ENCODE measurements around the gene PARD3. TPM values are rescaled to one million over a fixed set of nuclear protein-coding genes. Genes with fewer than 3 reads are reported as not detected.
A peak's percentile ranks its signal among the peaks of the same experiment; 100 is the strongest.

PARD3 gene
- total RNA-seq, 1 donor from 2014 or later = 29.4 TPM

DNA sequence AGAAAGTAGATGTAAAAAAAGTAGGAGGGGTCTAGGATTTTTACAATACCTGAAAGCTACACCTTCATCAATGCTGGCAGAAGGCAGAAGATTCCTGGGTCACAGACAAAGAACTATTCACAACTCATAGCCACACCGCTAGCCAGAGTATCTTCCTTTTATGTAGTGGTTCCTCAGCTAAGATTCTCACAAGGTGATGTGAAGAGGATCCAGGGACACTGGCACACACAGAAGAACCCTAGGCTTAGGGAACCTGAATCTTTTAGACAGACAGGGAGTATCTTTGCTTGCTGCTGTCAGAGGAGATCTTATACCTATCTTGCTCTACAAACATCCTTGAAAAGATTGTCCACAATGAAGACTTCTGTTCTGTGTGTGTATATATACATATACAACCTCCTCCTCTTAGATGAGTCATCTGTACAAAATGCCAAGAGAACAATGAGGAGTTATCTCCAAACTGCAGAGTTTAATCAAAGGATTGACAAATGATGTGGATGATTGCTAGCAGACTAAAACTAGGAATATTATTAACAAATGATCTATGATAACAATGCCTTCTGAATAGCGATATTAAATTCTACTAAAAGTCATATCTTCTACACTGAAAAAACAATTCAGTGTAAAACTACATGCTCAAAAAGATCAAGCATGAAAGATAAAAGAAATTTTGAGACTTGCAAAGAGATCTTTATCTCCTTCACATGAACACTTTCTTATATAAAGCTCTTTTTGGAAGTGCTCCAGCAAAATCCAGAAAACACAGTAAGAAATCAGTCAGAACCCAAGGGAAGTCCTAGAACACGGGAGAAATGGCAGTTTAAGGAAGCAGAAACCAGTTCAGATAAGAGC is 409.3 kb downstream of the PARD3 start:
- DNase-seq (ENCODE audit: low read depth in 2 of 2) = peak; percentile 8 to 72

DNA sequence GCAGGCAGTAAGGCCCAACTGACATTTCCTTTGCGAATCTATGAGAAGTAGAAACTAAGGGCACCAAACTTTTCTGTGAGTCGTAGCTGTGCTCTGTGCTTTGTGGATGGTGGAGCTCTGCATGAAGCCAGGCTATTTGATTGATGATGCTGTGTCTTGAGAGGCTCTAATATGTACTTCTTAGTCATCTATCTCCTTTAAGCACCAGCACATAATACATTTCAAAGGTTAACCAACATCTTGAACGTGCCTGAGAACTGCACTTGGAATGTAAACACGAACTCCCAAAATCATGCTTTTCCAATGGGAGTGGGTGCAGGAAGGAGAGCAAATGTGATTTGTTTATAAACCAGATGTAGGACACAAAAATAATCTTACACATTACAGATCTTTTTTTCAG is 411.6 kb downstream of the PARD3 start:
- peak in 1 of 2 donors; percentile 7 for DNase-seq (ENCODE audit: low read depth in 2 of 2)

DNA sequence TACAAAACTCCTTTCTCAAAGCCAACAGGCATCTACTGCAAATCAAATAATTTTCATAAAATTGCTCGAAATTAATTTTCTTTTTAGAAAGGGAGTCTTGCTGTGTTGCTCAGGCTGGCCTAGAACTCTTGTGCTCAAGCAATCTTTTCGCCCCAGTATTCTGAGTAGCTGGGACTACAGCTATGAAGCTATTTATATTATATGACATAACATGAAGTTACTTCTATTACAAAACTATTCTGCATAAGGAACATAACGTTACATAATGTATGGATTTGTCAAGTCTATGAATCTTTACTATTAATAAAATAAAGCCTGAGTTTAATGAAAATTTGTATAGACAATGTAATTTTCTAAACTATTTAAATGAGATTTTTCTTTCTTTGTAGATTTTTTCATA is 415.0 kb downstream of the PARD3 start:
- no peak for DNase-seq (ENCODE audit: low read depth in 2 of 2)

DNA sequence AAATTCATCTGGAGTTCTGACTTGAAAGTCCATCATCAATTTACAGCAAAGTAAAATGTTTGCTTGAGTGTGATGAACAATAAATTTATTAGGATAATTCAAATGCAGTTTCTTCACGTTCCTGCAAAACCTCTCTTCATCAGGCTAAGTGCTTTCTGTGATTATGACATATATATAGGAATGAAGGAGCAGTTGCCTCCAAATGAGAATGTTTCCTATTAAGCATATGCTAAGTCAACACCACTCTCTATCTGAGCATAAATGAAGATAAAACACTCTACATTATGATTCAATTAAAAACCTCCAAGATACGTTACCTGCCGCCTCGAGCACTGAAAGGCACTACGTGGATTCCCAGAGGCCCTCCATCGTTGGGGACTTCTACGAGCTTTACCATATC is 416.1 kb downstream of the PARD3 start:
- DNase-seq (ENCODE audit: low read depth in 2 of 2) = no peak

GRCh38 chr10:34397324-34397723 is 417.8 kb downstream of the PARD3 start:
- DNase-seq (ENCODE audit: low read depth in 2 of 2) = peak in 1 of 2 donors; percentile 16

GRCh38 chr10:34396663-34397062 is 418.4 kb downstream of the PARD3 start:
- DNase-seq (ENCODE audit: low read depth in 2 of 2) = no peak

DNA sequence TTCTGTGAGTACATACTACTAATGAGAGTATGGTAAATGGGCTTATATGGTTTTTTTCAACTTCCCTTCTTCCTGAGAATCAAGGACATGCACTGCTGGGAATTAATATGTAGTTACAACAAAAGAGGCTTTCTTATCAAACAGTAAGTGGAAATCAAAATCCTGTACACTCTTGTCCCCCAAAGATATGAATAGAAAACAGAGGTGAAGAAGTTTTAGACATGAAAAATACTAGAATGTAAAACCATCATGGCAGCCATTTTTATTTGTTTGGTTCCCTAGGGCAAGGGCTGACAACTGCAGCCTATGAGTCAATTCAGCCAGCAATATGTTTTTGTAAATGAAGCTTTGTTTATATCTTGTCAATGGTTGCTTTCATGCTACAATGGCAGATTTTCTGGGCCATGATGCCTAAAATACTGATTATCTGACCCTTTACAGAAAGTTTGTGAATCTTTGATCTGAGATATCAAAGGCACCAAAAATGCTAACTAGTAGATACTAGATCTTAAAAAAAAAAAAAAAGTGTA is 422.4 kb downstream of the PARD3 start:
- DNase-seq (ENCODE audit: low read depth in 2 of 2) = no peak

GRCh38 chr10:34391168-34391567 is 423.9 kb downstream of the PARD3 start:
- peak; percentile 12 to 23 for DNase-seq (ENCODE audit: low read depth in 2 of 2)

GRCh38 chr10:34389801-34390200 is 425.3 kb downstream of the PARD3 start:
- no peak for DNase-seq (ENCODE audit: low read depth in 2 of 2)

GRCh38 chr10:34386921-34387320 is 428.2 kb downstream of the PARD3 start:
- DNase-seq (ENCODE audit: low read depth in 2 of 2) = no peak

GRCh38 chr10:34384372-34384771 is 430.7 kb downstream of the PARD3 start:
- no peak for DNase-seq (ENCODE audit: low read depth in 2 of 2)

- DNase-seq (ENCODE audit: low read depth in 2 of 2) = no peak
These were observed 432.5 kb downstream of the PARD3 start for GRCh38 chr10:34382626-34383025.

DNA sequence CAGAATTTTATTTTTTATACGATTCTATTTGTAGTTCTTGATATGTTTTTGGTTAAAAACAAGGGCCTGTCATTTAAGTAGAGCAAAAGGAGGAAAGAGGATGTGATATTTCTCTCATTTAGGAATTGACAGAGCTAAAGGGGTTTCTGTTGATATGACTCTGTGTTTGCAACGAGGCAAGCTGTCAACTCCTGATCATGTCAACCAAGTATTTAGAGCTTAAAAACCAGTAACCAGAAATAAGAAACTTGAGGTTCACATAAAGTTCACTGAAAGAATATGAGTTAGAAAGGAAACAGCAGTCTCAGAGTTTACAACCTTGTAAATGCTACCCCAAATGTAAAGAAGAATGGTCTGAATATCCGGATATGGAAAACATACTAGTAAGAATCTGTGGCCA is 434.2 kb downstream of the PARD3 start:
- DNase-seq (ENCODE audit: low read depth in 2 of 2) = no peak

DNA sequence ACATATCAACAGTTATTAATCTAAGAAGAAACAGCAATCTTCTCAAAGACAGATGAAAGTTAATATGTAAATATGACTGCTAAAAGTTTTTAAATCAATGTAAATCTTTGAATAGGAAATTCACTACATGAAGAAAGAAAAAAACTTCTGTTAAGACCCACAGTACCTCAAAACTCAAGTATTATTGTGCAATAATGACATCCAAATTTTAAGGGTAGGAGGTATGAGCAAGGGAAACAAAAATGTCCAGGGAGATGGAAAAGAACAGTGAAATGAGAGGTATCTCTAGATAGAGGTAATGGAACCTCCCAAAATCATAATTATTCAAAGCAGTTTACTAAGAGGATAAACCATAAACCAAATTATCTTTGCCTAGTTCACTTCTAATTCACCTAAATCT is 436.8 kb downstream of the PARD3 start:
- DNase-seq (ENCODE audit: low read depth in 2 of 2) = no peak

GRCh38 chr10:34377833-34378232 is 437.3 kb downstream of the PARD3 start:
- DNase-seq (ENCODE audit: low read depth in 2 of 2) = no peak

DNA sequence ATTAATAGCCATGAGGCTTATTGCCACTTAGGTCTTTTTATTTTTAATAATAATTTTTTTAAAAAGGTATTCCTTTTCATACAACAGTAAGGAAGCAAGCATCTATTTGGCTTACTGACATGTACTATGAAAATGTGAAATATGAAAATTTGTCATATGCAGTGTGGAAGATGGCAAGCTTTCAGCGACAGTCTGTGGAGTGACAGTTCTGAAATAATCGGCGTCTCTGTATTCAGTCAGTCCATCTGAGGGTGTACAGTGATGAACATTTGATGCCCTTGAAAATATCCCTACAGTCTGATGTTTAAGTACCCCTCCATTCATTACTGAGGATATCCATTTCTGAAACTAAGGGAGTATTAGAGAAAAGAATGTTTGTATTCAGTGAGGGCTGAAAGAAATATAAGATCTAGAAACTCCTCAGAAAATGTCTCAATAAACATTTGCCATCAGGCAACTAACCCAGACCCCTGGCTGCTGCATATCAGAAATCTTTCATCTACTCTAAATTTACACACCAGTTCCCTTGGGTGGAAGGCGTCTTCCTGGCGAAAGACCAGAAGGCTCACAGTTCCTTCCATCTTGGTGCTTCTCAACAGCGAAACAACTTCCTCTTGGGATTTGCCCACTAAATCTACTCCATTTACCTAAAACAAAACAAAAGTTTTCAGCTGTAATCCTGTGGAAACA is 440.6 kb downstream of the PARD3 start:
- no peak for DNase-seq (ENCODE audit: low read depth in 2 of 2)

DNA sequence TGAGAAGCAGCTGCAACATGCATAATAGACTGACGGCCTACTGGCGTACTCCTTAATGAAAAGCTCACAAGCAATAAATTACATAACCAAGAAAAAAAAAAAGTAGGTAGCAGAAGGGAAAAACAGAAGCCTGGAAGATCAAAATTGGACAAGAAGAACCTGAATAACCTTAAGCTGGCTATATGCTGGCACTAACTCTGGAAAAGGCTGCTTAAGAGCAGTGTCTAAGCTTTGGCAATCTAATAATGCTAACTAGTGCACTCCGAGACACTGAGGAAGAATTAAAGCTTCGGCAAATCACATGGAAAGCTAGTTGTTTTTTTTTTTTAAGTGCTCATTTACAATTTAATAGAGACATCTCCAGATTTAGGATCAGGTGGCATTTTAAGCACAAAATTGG is 441.9 kb downstream of the PARD3 start:
- DNase-seq (ENCODE audit: low read depth in 2 of 2) = no peak

DNA sequence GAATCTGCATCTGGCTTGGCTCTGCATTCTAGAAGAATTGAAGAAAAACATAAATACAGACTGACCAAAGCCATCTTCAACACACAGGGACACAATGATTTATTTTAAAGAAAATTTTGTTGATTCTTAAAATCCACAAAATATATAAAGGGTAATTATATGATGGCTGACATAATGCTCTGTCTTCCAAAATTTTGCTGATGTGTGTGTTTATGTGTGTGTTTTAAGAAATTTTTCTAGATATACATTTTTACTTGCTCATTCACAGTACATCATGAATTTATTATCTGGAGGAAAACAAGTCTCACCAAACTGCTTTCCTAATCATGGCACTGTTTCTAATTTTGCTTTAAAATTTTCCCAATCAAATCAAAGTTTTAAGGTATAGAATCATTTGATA is 442.6 kb downstream of the PARD3 start:
- DNase-seq (ENCODE audit: low read depth in 2 of 2) = no peak

GRCh38 chr10:34370126-34370525 is 445.0 kb downstream of the PARD3 start:
- DNase-seq (ENCODE audit: low read depth in 2 of 2) = no peak

GRCh38 chr10:34369120-34369519 is 446.0 kb downstream of the PARD3 start:
- no peak for DNase-seq (ENCODE audit: low read depth in 2 of 2)

DNA sequence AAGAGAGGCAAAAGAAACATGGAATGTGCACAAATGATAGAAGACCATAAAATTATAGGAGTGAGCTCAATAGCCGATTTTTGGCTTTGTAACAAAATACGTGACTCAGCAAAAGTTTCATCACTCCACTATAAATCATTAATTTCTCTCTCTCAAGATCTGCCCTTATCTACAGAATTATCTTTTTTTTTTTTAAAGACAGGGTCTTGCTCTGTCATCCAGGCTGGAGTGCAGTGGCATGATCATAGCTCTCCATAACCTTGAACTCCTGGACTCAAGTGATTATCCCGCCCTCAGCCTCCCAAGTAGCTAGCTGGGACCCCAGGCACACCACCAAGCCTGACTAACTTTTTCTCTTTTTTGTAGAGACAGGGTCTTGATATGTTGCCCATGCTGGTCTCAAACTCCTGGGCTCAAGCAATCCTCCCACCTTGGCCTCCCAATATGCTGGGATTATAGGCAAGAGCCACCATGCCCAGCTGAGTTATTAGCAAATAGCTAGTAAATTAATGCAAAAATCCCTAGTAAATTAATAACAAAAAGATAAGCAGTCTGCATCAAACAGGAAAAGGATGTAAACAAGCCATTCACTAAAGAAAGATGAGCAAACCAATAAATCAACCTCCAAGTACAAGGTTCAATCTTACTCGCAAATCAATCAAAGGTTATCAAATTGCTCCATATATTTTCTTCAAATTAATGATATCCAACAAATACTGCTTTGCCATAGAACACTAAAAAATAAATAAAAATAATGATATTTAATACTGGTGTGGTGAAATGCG is 450.7 kb downstream of the PARD3 start:
- no peak for DNase-seq (ENCODE audit: low read depth in 2 of 2)

DNA sequence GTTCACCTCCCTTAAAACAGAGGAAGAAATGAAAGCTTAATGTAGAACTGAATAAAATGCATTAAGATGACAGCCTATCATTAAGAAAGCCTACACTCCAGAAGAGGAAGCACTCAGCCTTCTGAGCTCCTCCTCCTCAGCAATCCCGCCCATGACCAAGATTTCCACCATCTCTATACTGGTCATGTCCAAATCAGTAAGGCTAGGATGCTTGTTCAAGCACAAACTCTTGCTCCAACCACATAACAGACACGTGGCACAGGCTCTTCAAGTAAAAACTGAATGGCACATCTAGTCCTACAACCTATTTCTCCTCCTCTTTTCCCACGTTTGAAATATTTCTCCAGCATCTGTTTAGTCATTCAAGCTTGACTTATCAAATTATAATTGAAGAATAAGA is 454.1 kb downstream of the PARD3 start:
- no peak for DNase-seq (ENCODE audit: low read depth in 2 of 2)

Measured in lung microvascular endothelial cell (primary cell).